ENCODE data around the gene AGPS. TPM values are rescaled to one million over a fixed set of nuclear protein-coding genes. Genes with fewer than 3 reads are reported as not detected.
A peak's percentile ranks its signal among the peaks of the same experiment; 100 is the strongest.

AGPS gene
- total RNA-seq (2021) (46.7 and 51.1 TPM in 2 replicates), Bru-seq, nascent RNA (percentile 85 among the genes with signal in this experiment), BruChase-seq, experiment 1, labeled RNA remaining after a 2-hour chase (percentile 74 among the genes with signal in this experiment), BruChase-seq, experiment 2, labeled RNA remaining after a 6-hour chase (percentile 73 among the genes with signal in this experiment)
- long read RNA-seq, full-length matches to known transcripts = 100 of 120 reads
- long read RNA-seq, partial matches to known transcripts = 6 of 120 reads
- long read RNA-seq, other reads (novel, unspliced or antisense) = 14 of 120 reads

GRCh38 chr2:177392373-177393202, at the start of gene AGPS:
TSS of gene AGPS (plus strand) at chr2:177392773. CDS start at chr2:177392790, 17 bp downstream.
- DNase-seq (ENCODE audit: low spot score) = peak; percentile 71
- ChIA-PET CTCF (no interaction called here), POLR2A (ENCODE audit: low non-redundant PET) (no interaction called here)
- intact Hi-C loops (cut with micrococcal nuclease; ENCODE audit: unreplicated experiment) = no loop called here
- Histone ChIP-seq H3K9me3 (ENCODE audit: low read depth, low read length, poor library complexity, severe bottlenecking) (no peaks in the 10 kb centered on the region), H3K27me3 (replicated peaks; ENCODE audit: insufficient read depth, low read depth, low read length, poor library complexity) (no peaks in the 10 kb centered on the region), H3K27ac (ENCODE audit: low read depth, low read length, poor library complexity, severe bottlenecking) (peak within 1 kb of the TSS; percentile 80), H3K36me3 (ENCODE audit: insufficient read depth, low read length, poor library complexity, severe bottlenecking) (no peaks in the 10 kb centered on the region), H3K4me3 (ENCODE audit: low read depth, low read length, poor library complexity, severe bottlenecking) (peak within 1 kb of the TSS; percentile 73), H3K4me1 (ENCODE audit: insufficient read depth, low read length, poor library complexity, severe bottlenecking) (peaks cover 23% of the 10 kb centered on the region)
- no TSS peak for BruUV-seq (replicated peaks)
- no peak for TF ChIP-seq EZH2 (IDR thresholded peaks at IDR 0.05; ENCODE audit: borderline replicate concordance, low read depth, low read length, poor library complexity, severe bottlenecking)
- TF ChIP-seq, protein P1, sequence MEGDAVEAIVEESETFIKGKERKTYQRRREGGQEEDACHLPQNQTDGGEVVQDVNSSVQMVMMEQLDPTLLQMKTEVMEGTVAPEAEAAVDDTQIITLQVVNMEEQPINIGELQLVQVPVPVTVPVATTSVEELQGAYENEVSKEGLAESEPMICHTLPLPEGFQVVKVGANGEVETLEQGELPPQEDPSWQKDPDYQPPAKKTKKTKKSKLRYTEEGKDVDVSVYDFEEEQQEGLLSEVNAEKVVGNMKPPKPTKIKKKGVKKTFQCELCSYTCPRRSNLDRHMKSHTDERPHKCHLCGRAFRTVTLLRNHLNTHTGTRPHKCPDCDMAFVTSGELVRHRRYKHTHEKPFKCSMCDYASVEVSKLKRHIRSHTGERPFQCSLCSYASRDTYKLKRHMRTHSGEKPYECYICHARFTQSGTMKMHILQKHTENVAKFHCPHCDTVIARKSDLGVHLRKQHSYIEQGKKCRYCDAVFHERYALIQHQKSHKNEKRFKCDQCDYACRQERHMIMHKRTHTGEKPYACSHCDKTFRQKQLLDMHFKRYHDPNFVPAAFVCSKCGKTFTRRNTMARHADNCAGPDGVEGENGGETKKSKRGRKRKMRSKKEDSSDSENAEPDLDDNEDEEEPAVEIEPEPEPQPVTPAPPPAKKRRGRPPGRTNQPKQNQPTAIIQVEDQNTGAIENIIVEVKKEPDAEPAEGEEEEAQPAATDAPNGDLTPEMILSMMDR (conservative IDR thresholded peaks at IDR 0.05; ENCODE audit: low read depth, low read length) = no peak

DNA sequence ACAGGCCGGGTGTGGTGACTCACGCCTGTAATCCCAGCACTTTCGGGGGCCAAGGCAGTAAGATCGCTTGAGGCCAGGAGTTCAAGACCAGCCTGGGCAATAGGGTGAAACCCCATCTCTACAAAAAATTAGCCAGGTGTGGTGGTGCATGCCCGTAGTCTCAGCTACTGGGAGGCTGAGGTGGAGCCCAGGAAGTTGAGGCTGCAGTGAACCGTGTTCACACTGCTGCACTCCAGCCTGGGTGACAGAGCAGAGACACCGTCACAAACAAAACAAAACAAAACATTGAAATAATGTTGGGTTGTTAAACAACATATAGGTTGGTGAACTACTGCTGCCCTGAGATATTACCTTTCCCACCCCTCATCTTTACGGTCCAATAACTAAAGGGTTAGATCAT, 48.8 kb upstream of the AGPS start:
- ChIA-PET POLR2A (ENCODE audit: low non-redundant PET) (no interaction called here), CTCF (no interaction called here)
- BruUV-seq (replicated peaks) = no TSS peak
- H3K4me3 ChIP-seq (ENCODE audit: low read depth, low read length, poor library complexity, severe bottlenecking) = no peak overlapping the region
- no peaks in the 10 kb centered on the region for H3K4me1 ChIP-seq (ENCODE audit: insufficient read depth, low read length, poor library complexity, severe bottlenecking)
- no peaks in the 10 kb centered on the region for H3K27me3 ChIP-seq (replicated peaks; ENCODE audit: insufficient read depth, low read depth, low read length, poor library complexity)
- no peak overlapping the region for H3K27ac ChIP-seq (ENCODE audit: low read depth, low read length, poor library complexity, severe bottlenecking)
- TF ChIP-seq, protein P1 (conservative IDR thresholded peaks at IDR 0.05; ENCODE audit: low read depth, low read length) = no peak
- TF ChIP-seq EZH2 (IDR thresholded peaks at IDR 0.05; ENCODE audit: borderline replicate concordance, low read depth, low read length, poor library complexity, severe bottlenecking) = no peak
- intact Hi-C loops (cut with micrococcal nuclease; ENCODE audit: unreplicated experiment) = no loop called here
- no peaks in the 10 kb centered on the region for H3K9me3 ChIP-seq (ENCODE audit: low read depth, low read length, poor library complexity, severe bottlenecking)
- no peak for DNase-seq (ENCODE audit: low spot score)
- no peaks in the 10 kb centered on the region for H3K36me3 ChIP-seq (ENCODE audit: insufficient read depth, low read length, poor library complexity, severe bottlenecking)

DNA sequence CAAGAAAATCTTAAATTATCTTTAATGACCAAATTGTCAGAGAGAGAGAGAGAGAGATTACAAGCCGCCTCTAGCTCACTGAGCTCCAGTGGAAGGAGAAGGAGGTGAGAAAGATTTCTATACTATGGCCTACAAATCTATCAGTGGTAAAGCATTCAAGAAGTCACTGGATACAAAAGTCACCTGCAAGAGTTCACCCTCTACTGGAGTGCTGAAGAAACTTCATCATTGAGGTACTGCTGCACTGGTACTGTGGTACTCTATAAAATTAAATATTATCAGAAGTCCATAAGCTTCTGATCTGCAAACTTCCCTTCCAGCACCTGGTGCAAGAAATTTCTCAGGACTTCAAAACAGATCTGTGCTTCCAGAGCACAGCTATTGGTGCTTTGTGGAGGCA, 48.3 kb upstream of the AGPS start:
- Histone ChIP-seq H3K4me1 (ENCODE audit: insufficient read depth, low read length, poor library complexity, severe bottlenecking) (no peaks in the 10 kb centered on the region), H3K27ac (ENCODE audit: low read depth, low read length, poor library complexity, severe bottlenecking) (no peak overlapping the region), H3K27me3 (replicated peaks; ENCODE audit: insufficient read depth, low read depth, low read length, poor library complexity) (no peaks in the 10 kb centered on the region), H3K36me3 (ENCODE audit: insufficient read depth, low read length, poor library complexity, severe bottlenecking) (no peaks in the 10 kb centered on the region), H3K9me3 (ENCODE audit: low read depth, low read length, poor library complexity, severe bottlenecking) (no peaks in the 10 kb centered on the region), H3K4me3 (ENCODE audit: low read depth, low read length, poor library complexity, severe bottlenecking) (no peak overlapping the region)
- no peak for DNase-seq (ENCODE audit: low spot score)
- TF ChIP-seq, protein P1 (conservative IDR thresholded peaks at IDR 0.05; ENCODE audit: low read depth, low read length) = no peak
- no peak for TF ChIP-seq EZH2 (IDR thresholded peaks at IDR 0.05; ENCODE audit: borderline replicate concordance, low read depth, low read length, poor library complexity, severe bottlenecking)
- POLR2A ChIA-PET (ENCODE audit: low non-redundant PET) = no interaction called here
- CTCF ChIA-PET = interaction anchor here (0.6 kb wide), 1 partner anchor 415 kb away, joined by 3 read pairs; no protein-coding TSS in a partner anchor
- BruUV-seq (replicated peaks) = no TSS peak
- intact Hi-C loops (cut with micrococcal nuclease; ENCODE audit: unreplicated experiment) = no loop called here
